Measurements from ENCODE around the gene GFER. TPM values are rescaled to one million over a fixed set of nuclear protein-coding genes. Genes with fewer than 3 reads are reported as not detected.

Gene GFER
- total RNA-seq, 2 donors from 2014 or later: 40.3 to 45.5 TPM

DNA sequence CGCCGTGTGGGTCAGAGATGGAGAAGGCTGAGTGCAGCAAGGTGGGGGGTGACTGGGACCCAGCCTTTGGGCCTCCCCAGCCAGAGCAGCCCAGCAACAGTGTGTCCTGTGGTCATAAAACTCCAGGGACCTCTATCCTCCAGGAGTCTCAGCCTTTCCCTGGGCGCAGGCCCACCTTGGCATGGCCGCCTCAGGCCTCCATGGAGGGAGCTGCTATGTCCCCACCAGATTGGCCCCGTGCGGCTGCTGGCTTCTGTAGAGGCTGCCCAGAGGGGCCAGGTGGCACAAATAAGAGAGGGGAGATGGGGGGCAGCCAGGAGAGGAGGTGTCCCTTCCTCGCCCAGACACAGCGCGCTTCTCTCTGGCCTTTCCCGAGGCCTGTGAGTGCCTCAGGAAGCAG, 3.2 kb downstream of the GFER start:
- H3K27me3 Mint-ChIP-seq (ENCODE audit: insufficient read depth): peaks cover 45% of the 10 kb centered on the region

GRCh38 chr16:1989209-1990100, 5.5 kb downstream of the GFER start, which contains the start of gene SYNGR3:
Gene SYNGR3, plus strand, starts transcription at chr16:1989970. Its CDS starts 133 bp downstream, at chr16:1990103.
- Histone ChIP-seq H3K27me3 (ENCODE audit: control insufficient read depth, insufficient read depth, low read length, poor library complexity, severe bottlenecking) (peaks cover 37% of the 10 kb centered on the region), H3K9me3 (ENCODE audit: control insufficient read depth, low read length) (no peaks in the 10 kb centered on the region), H3K4me1 (ENCODE audit: control insufficient read depth, insufficient read depth, low read length) (peaks cover 3% of the 10 kb centered on the region), H3K4me3 (ENCODE audit: low read length) (peak within 1 kb of the TSS; percentile 80), H3K9ac (ENCODE audit: extremely low read depth, low read length, poor library complexity, severe bottlenecking) (peak within 1 kb of the TSS; percentile 30), H3K36me3 (ENCODE audit: control insufficient read depth, insufficient read depth, low read length) (peaks cover 22% of the 10 kb centered on the region), H3K27ac (ENCODE audit: low read depth, low read length) (no peak within 1 kb of the TSS)
- peak; percentile 79 for DNase-seq
- TF ChIP-seq, protein P1, sequence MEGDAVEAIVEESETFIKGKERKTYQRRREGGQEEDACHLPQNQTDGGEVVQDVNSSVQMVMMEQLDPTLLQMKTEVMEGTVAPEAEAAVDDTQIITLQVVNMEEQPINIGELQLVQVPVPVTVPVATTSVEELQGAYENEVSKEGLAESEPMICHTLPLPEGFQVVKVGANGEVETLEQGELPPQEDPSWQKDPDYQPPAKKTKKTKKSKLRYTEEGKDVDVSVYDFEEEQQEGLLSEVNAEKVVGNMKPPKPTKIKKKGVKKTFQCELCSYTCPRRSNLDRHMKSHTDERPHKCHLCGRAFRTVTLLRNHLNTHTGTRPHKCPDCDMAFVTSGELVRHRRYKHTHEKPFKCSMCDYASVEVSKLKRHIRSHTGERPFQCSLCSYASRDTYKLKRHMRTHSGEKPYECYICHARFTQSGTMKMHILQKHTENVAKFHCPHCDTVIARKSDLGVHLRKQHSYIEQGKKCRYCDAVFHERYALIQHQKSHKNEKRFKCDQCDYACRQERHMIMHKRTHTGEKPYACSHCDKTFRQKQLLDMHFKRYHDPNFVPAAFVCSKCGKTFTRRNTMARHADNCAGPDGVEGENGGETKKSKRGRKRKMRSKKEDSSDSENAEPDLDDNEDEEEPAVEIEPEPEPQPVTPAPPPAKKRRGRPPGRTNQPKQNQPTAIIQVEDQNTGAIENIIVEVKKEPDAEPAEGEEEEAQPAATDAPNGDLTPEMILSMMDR (conservative IDR thresholded peaks at IDR 0.05): no peak
- H3K4me1 Mint-ChIP-seq: peaks cover 1% of the 10 kb centered on the region
- WGBS, 2 experiments (ENCODE audit: insufficient coverage in 1 of 2, insufficient read length in 1 of 2): 10 to 32% methylated on average over 20 to 66 of the region's 67 CpGs
- peaks cover 41% of the 10 kb centered on the region for H3K27me3 Mint-ChIP-seq (ENCODE audit: insufficient read depth)
- peaks cover 10% of the 10 kb centered on the region for H3K36me3 Mint-ChIP-seq (ENCODE audit: low read depth)
- H3K27ac Mint-ChIP-seq: no peak within 1 kb of the TSS
- H3K4me3 Mint-ChIP-seq: peak within 1 kb of the TSS; percentile 53
- H3K9me3 Mint-ChIP-seq: no peaks in the 10 kb centered on the region

More for the DNA sequence above, 3.2 kb downstream of the GFER start:
- Histone ChIP-seq H3K4me3 (ENCODE audit: low read length) (no peak overlapping the region), H3K27ac (ENCODE audit: low read depth, low read length) (no peak overlapping the region), H3K36me3 (ENCODE audit: control insufficient read depth, insufficient read depth, low read length) (peaks cover 22% of the 10 kb centered on the region), H3K4me1 (ENCODE audit: control insufficient read depth, insufficient read depth, low read length) (peaks cover 3% of the 10 kb centered on the region), H3K9me3 (ENCODE audit: control insufficient read depth, low read length) (no peaks in the 10 kb centered on the region), H3K9ac (ENCODE audit: extremely low read depth, low read length, poor library complexity, severe bottlenecking) (no peak overlapping the region), H3K27me3 (ENCODE audit: control insufficient read depth, insufficient read depth, low read length, poor library complexity, severe bottlenecking) (peaks cover 48% of the 10 kb centered on the region)
- H3K4me1 Mint-ChIP-seq: peaks cover 6% of the 10 kb centered on the region
- WGBS, 2 experiments (ENCODE audit: insufficient coverage in 1 of 2, insufficient read length in 1 of 2): 95% methylated on average over 6 to 10 of the region's 10 CpGs
- TF ChIP-seq, protein P1 (conservative IDR thresholded peaks at IDR 0.05): no peak
- H3K9me3 Mint-ChIP-seq: no peaks in the 10 kb centered on the region
- no peak overlapping the region for H3K4me3 Mint-ChIP-seq
- no peak overlapping the region for H3K27ac Mint-ChIP-seq
- H3K36me3 Mint-ChIP-seq (ENCODE audit: low read depth): peaks cover 10% of the 10 kb centered on the region
- no peak for DNase-seq

DNA sequence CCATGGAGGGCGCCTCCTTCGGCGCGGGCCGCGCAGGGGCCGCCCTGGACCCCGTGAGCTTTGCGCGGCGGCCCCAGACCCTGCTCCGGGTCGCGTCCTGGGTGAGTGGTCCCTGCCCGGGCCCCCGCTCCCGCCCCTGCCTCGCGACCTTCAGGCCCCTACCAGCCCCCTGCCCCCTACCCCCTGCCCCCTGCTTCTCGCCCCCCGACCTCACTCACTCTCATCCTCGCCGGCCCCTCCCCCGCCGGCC, 6.0 kb downstream of the GFER start:
- Mint-ChIP-seq H3K27me3 (ENCODE audit: insufficient read depth) (peaks cover 41% of the 10 kb centered on the region), H3K27ac (no peak overlapping the region), H3K9me3 (no peaks in the 10 kb centered on the region), H3K4me1 (peaks cover 1% of the 10 kb centered on the region), H3K4me3 (peak overlapping the region; percentile 53), H3K36me3 (ENCODE audit: low read depth) (peaks cover 10% of the 10 kb centered on the region)
- no peak overlapping the region for H3K27ac ChIP-seq (ENCODE audit: low read depth, low read length)
- H3K9ac ChIP-seq (ENCODE audit: extremely low read depth, low read length, poor library complexity, severe bottlenecking): no peak overlapping the region
- no peak for DNase-seq
- H3K9me3 ChIP-seq (ENCODE audit: control insufficient read depth, low read length): no peaks in the 10 kb centered on the region
- peaks cover 37% of the 10 kb centered on the region for H3K27me3 ChIP-seq (ENCODE audit: control insufficient read depth, insufficient read depth, low read length, poor library complexity, severe bottlenecking)
- TF ChIP-seq, protein P1 (conservative IDR thresholded peaks at IDR 0.05): no peak
- peaks cover 3% of the 10 kb centered on the region for H3K4me1 ChIP-seq (ENCODE audit: control insufficient read depth, insufficient read depth, low read length)
- H3K36me3 ChIP-seq (ENCODE audit: control insufficient read depth, insufficient read depth, low read length): peaks cover 22% of the 10 kb centered on the region
- 0% methylated on average over 18 of the region's 25 CpGs; no CpG with 5 or more reads in 1 of the 2 experiments for WGBS, 2 experiments (ENCODE audit: insufficient coverage in 1 of 2, insufficient read length in 1 of 2)
- peak overlapping the region; percentile 80 for H3K4me3 ChIP-seq (ENCODE audit: low read length)

Data from endodermal cell (in vitro differentiated cells).